Cardiac fibroblast (primary cell): Measurements from ENCODE around the gene REG4.
A peak's percentile ranks its signal among the peaks of the same experiment; 100 is the strongest.
"Not testable (repeated sequence)": the region's sequence is repeated elsewhere in the genome, so short reads cannot be mapped to it uniquely, and the experiment has no call there.

Source experiments
- DNase-seq, 2 donors: peaks; one replicate each; pipeline versions ENCODE4 v3.0.0 to v3.0.0-alpha.2; 2010; ENCODE audit warnings: low read depth in 2 of 2
- H3K4me3 ChIP-seq, 2 donors: replicated peaks in 1 of 2; 1 replicate in 1 of 2; 2 replicates in 1 of 2; pipeline ENCODE4 v1.5.1; 2011; ENCODE audit warnings: low read depth in 2 of 2, low read length in 2 of 2, mild to moderate bottlenecking in 2 of 2, moderate library complexity in 1 of 2
- CTCF ChIP-seq: IDR thresholded peaks from one replicate; pipeline ENCODE4 v1.5.1; 2011; ENCODE audit warnings: low read depth, mild to moderate bottlenecking, low read length, inconsistent platforms

Gene REG4

GRCh38 chr1:119811387-119811786 lies at the start of gene REG4:
Gene REG4 (minus strand): TSS chr1:119811460. CDS start chr1:119808769, 2,691 bp downstream.
- no peak within 1 kb of the TSS for H3K4me3 ChIP-seq
- DNase-seq = no peak
- no peak for TF ChIP-seq CTCF

GRCh38 chr1:119859647-119860046 lies 48.4 kb upstream of the REG4 start:
- H3K4me3 ChIP-seq = no peak overlapping the region
- TF ChIP-seq CTCF = no peak
- peak; percentile 77 to 85 for DNase-seq

- not testable (repeated sequence) for DNase-seq, H3K4me3 ChIP-seq
Observed at GRCh38 chr1:119858556-119859214, 47.4 kb upstream of the REG4 start.

GRCh38 chr1:119858126-119858525 lies 46.9 kb upstream of the REG4 start:
- H3K4me3 ChIP-seq = no peak overlapping the region
- DNase-seq = no peak
- TF ChIP-seq CTCF = no peak

GRCh38 chr1:119853155-119853554 lies 41.9 kb upstream of the REG4 start:
- H3K4me3 ChIP-seq = no peak overlapping the region
- DNase-seq = no peak
- no peak for TF ChIP-seq CTCF

- not testable (repeated sequence) for H3K4me3 ChIP-seq
- peak in 1 of 2 donors; percentile 5 for DNase-seq
Observed at GRCh38 chr1:119844206-119844605, 32.9 kb upstream of the REG4 start.

- no peak overlapping the region for H3K4me3 ChIP-seq
- DNase-seq = peak in 1 of 2 donors; percentile 15
- TF ChIP-seq CTCF = no peak
Observed at GRCh38 chr1:119841306-119841705, 30.0 kb upstream of the REG4 start.

- DNase-seq = no peak
- no peak overlapping the region for H3K4me3 ChIP-seq
- TF ChIP-seq CTCF = no peak
Observed at GRCh38 chr1:119840745-119841144, 29.5 kb upstream of the REG4 start.
